Endothelial cell (in vitro differentiated cells): ENCODE results near the gene GCNA. TPM values are rescaled to one million over a fixed set of nuclear protein-coding genes. Genes with fewer than 3 reads are reported as not detected.
"Not testable (repeated sequence)": the region's sequence is repeated elsewhere in the genome, so short reads cannot be mapped to it uniquely, and the experiment has no call there.

Source experiments
- DNase-seq: peaks from one replicate; pipeline ENCODE4 v3.0.0; 2021; ENCODE audit warnings: low spot score
- H3K27ac Mint-ChIP-seq: one replicate; pipeline ENCODE4 v1.8.0; 2021; ENCODE audit warnings: mixed read lengths, inconsistent platforms; ENCODE audit not compliant: unreplicated experiment
- H3K27me3 Mint-ChIP-seq: one replicate; pipeline ENCODE4 v1.8.0; 2021; ENCODE audit warnings: mild to moderate bottlenecking, moderate library complexity, mixed read lengths, inconsistent platforms; ENCODE audit not compliant: unreplicated experiment
- H3K36me3 Mint-ChIP-seq: one replicate; pipeline ENCODE4 v1.8.0; 2021; ENCODE audit warnings: mild to moderate bottlenecking, low read depth, mixed read lengths, inconsistent platforms; ENCODE audit not compliant: unreplicated experiment
- H3K4me1 Mint-ChIP-seq: one replicate; pipeline ENCODE4 v1.8.0; 2021; ENCODE audit warnings: mild to moderate bottlenecking, mixed read lengths, inconsistent platforms; ENCODE audit not compliant: unreplicated experiment
- H3K4me3 Mint-ChIP-seq: one replicate; pipeline ENCODE4 v1.8.0; 2021; ENCODE audit warnings: mild to moderate bottlenecking, mixed read lengths, inconsistent platforms; ENCODE audit not compliant: unreplicated experiment
- H3K9me3 Mint-ChIP-seq: one replicate; pipeline ENCODE4 v1.8.0; 2021; ENCODE audit warnings: mixed read lengths, inconsistent platforms; ENCODE audit not compliant: unreplicated experiment
- CTCF ChIP-seq: fragments of 200-600 bp; sonication (generic); IDR thresholded peaks from one replicate; pipeline ENCODE4 v1.5.0; 2021; ENCODE audit warnings: antibody characterized with exemption; ENCODE audit not compliant: unreplicated experiment
- total RNA-seq: library from RNA; stranded (reverse); fragmentation: NEBNext Ultra II Directional; extraction: Animal tissue kit (Norgen Biotek cat#: 25700); gene quantifications from one replicate; pipeline ENCODE4 v1.2.1, GENCODE V29; 2021; ENCODE audit not compliant: unreplicated experiment

GCNA gene
- total RNA-seq, 1 donor from 2014 or later: 3.0 TPM

GRCh38 chrX:71577682-71578081 is 555 bp upstream of the GCNA start:
- no peaks in the 10 kb centered on the region for H3K9me3 Mint-ChIP-seq
- H3K4me3 Mint-ChIP-seq: no peak overlapping the region
- no peak overlapping the region for H3K27ac Mint-ChIP-seq
- DNase-seq: no peak
- no peaks in the 10 kb centered on the region for H3K27me3 Mint-ChIP-seq
- no peak for TF ChIP-seq CTCF
- H3K4me1 Mint-ChIP-seq: no peaks in the 10 kb centered on the region
- peaks cover 8% of the 10 kb centered on the region for H3K36me3 Mint-ChIP-seq

- Mint-ChIP-seq H3K27ac (no peak overlapping the region), H3K9me3 (no peaks in the 10 kb centered on the region), H3K4me1 (no peaks in the 10 kb centered on the region), H3K27me3 (no peaks in the 10 kb centered on the region), H3K4me3 (no peak overlapping the region), H3K36me3 (peaks cover 7% of the 10 kb centered on the region)
- no peak for TF ChIP-seq CTCF
- DNase-seq: no peak
These were observed 1.1 kb downstream of the GCNA start for GRCh38 chrX:71579136-71579989.

GRCh38 chrX:71579990-71580380 is 1.7 kb downstream of the GCNA start:
- no peak for DNase-seq
- H3K4me1 Mint-ChIP-seq: no peaks in the 10 kb centered on the region
- no peak overlapping the region for H3K4me3 Mint-ChIP-seq
- no peak for TF ChIP-seq CTCF
- H3K27me3 Mint-ChIP-seq: no peaks in the 10 kb centered on the region
- no peaks in the 10 kb centered on the region for H3K9me3 Mint-ChIP-seq
- no peak overlapping the region for H3K27ac Mint-ChIP-seq
- peaks cover 3% of the 10 kb centered on the region for H3K36me3 Mint-ChIP-seq

GRCh38 chrX:71581210-71581609 is 3.0 kb downstream of the GCNA start:
- Mint-ChIP-seq H3K27ac (no peak overlapping the region), H3K4me1 (no peaks in the 10 kb centered on the region), H3K9me3 (no peaks in the 10 kb centered on the region), H3K36me3 (peaks cover 3% of the 10 kb centered on the region), H3K27me3 (no peaks in the 10 kb centered on the region), H3K4me3 (no peak overlapping the region)
- no peak for TF ChIP-seq CTCF
- no peak for DNase-seq

GRCh38 chrX:71586929-71587328 is 8.7 kb downstream of the GCNA start:
- no peaks in the 10 kb centered on the region for H3K9me3 Mint-ChIP-seq
- no peaks in the 10 kb centered on the region for H3K27me3 Mint-ChIP-seq
- H3K4me1 Mint-ChIP-seq: peaks cover 5% of the 10 kb centered on the region
- H3K36me3 Mint-ChIP-seq: no peaks in the 10 kb centered on the region
- TF ChIP-seq CTCF: no peak
- no peak for DNase-seq
- H3K4me3 Mint-ChIP-seq: no peak overlapping the region
- no peak overlapping the region for H3K27ac Mint-ChIP-seq

- H3K27me3 Mint-ChIP-seq, H3K9me3 Mint-ChIP-seq, H3K4me3 Mint-ChIP-seq, DNase-seq, H3K4me1 Mint-ChIP-seq, H3K27ac Mint-ChIP-seq: not testable (repeated sequence)
- H3K36me3 Mint-ChIP-seq: peaks cover 12% of the 10 kb centered on the region
These were observed 15.0 kb downstream of the GCNA start for GRCh38 chrX:71593210-71593609.
